HG03045 (cell line): ENCODE results near the gene FBXW4.
"Not testable (repeated sequence)": the region's sequence is repeated elsewhere in the genome, so short reads cannot be mapped to it uniquely, and the experiment has no call there.

ENCODE experiments used
- ATAC-seq: cut with Tn5 transposase; IDR thresholded peaks from one replicate; pipeline ENCODE4 v1.9.1; 2021; ENCODE audit warnings: mild to moderate bottlenecking, moderate library complexity; ENCODE audit not compliant: unreplicated experiment

Gene FBXW4

DNA sequence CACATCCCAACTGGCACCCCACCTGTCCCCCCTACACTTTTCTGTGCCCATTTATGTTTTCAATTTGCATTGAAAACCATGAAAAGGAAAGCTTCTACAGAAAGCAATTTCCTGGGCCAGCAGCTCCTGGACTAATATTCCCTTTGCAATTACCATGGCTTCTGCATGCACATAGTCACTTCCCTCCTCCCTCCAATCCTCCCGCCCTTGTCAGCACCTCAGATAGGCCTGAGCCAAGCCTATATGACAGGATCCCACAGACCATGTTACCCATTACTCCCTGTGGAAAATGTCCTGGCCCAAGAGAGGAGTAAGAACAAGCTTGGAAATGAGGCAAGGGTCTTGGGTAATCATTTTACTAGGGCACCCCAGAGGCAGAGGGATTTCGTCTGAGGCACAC is 38.1 kb downstream of the FBXW4 start:
- no peak for ATAC-seq

DNA sequence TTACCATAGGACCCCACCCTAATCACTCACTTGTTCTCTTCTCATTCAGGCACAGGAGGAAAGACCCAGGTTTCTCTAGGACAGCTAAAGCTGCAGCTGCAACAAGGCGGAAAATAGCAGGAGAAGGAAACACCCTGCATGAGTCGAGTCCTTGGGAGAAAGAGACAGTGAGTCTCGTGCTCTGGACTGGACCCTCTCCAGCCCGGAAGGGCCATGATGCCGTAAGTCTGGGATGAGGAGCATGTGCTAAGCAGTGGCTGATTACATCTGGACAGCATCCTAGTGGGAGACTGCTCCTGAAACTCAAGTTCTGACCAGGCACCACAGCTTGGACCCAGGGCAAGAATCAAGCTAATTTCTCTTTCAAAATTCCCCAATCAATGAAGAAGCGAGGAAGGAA is 39.4 kb downstream of the FBXW4 start:
- ATAC-seq, result no peak

DNA sequence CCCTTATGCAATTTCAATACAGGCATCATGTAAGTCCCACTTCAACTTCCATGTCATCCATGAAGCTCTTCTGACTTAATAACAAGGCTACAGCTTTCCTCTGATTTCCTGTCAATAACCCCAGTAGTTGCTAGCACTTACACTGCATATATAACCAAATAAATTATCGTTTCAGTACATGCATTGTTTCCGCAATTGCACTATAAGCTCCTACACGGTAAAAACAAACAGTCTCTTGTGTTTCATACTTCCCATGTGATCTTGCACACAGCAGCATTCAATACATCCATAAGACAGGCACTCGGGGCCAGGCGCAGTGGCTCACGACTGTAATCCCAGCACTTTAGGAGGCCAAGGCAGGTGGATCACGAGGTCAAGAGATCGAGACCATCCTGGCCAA is 41.4 kb downstream of the FBXW4 start:
- no peak for ATAC-seq

DNA sequence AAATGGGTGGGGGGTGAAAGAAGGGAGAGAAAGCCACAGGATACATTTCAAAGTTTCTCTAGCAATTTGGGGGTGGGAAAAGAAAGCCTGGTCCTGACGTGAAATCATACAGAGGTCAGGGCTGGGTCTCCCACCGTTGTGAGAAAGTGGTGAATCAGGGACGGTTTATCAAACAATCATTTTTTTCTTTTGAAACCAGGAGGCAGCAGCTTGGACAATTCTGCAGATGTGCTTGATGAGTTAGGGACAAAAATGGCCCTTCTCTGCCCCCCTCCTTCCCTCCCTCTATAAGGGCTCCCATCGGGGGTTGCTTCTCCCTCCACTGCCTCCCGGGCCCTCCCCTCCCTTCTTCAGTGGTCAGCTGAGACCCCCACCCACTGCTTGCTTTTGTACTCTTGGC is 43.6 kb downstream of the FBXW4 start:
- no peak for ATAC-seq

DNA sequence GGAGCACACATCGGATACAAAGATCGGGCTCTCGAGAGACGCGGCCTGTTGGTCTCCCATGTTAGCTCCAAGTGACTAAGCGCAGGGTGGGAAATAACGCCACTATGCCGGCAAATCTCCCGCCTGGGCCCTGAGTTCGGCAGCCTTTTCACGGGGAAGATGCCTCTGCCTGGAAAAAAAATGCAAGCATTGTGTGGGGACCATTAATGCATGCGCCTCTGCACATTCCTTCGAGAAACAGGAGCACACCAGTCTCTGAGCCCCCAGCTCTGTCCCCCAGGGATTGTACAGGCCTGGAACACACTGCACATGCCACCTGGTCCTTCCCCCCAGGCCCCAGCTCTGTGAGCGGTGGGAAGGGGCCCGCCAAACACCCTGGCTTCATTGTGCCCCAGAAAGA is 44.1 kb downstream of the FBXW4 start:
- ATAC-seq, result no peak

DNA sequence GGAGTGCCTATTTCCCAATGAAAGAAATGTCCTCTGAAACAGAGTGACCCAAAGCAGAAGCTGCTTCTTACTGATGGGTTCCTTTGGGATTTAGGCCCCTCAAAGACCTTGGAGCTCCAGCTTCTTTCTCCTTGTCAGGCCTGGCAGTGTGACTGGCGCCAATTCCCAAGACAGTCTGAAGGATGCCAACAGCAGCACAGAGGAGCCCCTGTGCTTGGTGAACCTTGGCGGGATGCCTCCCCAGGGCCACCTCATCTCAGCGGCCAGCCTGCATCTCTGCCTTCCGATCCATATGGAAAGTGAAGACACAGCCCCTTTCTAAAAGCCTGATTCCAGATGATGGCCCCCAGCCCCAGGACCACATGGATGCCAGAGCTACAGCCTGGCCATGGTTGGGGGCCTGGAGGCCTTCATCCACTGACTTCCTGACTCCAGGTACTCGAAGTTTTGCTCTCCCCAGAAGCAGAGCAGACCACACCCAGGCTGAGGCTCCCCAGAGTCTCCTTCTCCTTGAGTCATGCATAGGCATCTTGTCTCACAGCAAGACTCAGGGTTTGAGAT is 45.4 kb downstream of the FBXW4 start:
- no peak for ATAC-seq

DNA sequence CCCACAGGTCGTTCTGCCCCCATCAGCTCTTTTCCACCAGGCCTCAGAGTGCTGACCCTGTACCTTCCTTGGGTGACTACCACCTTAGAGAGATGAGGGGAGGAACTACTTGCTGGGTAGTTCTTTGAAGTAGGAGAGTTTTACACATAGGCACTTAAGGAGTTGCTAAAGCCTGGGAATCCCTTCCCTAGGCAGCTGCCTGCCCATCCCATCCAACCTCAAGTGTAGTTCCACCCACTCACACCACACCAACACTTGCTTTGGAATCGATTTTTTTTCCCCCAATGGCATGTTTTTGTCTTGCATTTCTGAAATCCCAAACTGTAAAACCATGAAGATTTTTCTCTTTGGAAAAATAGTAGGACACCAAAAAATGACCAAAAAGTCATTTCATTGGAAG is 47.7 kb downstream of the FBXW4 start:
- no peak for ATAC-seq

DNA sequence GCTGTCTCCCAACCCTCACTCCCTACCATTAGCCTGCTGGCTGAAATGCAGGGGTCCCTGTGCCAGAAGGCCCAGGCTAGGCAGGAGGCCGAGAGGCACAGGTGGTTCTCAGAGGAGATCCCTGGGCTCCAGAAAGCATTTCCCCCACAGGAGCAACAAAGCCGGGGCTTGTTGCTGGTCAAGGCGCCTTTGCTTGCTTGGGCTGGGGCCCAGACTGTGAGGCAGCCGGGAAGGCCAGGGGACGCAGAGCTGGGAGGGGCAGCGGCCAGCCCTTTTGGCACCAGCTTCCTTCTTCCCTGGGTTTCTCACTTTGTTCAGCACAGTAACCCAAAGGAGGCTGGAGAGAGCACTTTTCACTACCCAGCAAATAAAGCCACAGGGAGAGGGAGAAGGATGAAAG is 48.6 kb downstream of the FBXW4 start:
- no peak for ATAC-seq

DNA sequence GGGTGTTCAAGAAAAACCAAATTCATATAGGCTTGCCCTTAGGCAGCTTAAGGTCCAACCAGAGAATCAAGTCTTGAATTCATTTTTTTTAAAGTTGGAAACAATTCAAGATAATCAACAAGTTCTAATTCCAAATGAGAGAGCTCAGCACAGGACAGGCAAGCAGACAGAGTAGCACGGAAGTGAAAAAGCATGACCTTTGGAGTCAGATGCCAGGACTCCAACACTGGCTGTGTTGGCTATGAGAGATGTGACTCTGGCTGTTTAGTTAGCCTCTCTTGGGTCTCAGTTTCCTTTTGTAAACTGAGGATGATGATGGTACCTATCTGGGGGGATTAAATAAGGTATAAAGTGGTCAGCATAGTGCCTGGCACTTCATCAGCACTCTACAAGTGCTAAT is 49.3 kb downstream of the FBXW4 start:
- ATAC-seq, result no peak

DNA sequence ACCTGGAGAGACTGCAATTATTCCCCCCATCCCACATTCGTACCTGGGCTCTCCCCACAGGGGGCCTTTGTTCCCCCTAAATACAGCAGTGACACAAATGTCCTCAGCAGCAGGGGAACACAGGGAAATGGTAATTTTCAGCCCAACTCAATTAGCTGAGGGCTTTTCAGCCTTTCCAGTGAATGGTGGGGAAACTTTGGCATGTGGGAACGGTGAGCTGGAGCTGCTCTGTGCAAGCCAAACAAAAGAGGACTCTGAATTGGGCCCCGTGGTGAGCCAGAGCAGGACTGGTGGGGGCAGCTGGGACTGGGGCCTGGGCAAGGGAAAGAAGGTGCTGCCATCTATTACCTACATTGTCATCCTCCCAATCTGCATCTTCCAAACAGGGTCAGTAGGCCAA is 51.0 kb downstream of the FBXW4 start:
- ATAC-seq, result no peak

DNA sequence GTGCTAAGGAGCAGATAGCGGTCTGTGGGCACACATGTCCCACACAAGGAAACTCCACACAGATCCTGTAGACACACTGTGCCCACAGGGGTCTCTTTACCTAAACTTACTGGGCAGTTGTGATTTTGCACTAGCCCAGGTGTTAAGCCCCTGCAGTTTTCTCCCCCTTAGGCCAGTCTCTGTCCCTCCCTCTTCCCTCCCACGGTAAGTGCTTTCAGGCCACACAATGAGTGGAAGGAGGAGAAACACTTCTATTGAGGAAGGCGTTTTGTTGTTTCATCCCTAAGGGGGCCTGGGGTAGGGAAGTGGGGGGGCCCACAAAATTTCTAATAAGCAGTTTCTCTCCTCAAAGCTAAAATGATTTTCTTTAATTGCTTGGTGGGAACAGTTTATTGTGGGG is 51.4 kb downstream of the FBXW4 start:
- ATAC-seq, result no peak

DNA sequence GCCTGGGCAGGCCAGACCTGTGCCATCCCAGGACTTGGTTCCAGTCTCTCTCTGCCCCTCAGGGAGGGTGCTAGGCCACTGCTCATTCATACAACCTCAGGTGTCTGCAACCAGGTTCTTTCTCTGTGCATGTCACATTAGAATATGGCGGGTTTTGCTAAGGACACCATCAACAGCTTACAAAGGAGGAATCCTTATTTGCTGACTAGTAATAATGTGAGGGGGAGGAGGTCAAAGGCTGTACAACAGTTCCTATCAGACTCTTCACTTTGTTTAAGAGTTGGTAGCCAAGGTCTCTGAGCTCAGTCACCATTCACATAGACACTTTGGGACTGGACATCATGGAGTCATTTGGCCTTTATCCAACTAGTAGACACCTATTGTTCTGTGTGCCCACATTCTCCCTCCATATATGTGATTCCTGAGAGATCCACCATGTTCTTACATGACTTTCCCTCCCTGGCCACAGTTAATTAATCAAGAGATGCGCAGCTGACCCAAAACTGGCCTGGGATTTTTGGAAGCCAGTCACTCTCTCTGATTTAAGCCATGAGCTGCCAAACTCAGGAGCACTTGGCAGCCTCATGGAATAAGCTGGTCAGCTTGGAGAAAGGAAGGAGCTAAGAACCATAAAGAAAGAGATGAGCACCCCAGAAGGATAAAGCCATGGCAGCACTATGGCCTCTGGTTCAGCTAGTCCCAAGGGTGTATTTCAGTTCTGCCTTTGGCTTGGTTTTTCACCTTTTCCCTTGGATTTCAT is 55.6 kb downstream of the FBXW4 start:
- no peak for ATAC-seq

DNA sequence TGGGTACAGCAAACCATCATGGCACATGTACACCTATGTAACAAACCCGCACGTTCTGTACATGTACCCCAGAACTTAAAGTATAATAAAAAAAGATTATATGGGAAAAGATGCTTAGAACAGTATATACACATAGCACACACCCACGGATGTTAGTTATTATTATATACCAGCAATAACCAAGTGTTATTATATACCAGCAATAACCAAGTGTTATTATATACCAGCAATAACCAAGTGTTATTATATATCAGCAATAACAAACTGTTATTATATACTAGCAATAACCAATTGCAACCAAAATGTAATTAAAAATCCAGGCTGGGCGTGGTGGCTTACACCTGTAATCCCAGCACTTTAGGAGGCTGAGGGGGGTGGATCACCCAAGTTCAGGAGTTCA is 61.5 kb downstream of the FBXW4 start:
- ATAC-seq, result not testable (repeated sequence)

DNA sequence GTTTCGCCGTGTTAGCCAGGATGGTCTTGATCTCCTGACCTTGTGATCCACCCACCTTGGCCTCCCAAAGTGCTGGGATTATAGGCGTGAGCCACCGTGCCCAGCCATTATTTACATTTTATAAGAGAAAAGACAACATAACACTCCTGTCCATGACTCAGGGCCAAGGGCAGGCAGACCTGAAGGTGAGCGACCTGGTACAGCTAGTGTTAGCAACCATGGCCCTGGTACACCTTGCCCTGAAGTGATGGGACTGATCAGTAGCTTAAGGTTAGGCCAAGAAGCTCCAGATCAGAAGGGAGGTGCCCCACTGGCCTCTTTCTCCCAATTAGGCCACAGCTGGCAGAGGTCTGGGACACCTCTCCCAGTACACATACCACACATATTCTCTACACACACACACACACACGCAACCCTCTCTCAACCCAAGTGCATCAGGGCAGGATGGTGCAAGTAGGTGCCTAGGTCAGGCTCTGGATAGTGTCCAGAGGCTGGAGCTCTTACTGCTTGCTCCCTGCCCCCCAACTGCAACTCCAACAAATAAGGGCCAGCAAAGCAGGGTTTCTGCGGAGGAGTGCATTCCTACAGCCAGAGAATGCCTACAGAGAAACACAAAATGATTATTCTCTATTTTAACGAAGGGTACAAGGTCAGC is 63.0 kb downstream of the FBXW4 start:
- no peak for ATAC-seq

DNA sequence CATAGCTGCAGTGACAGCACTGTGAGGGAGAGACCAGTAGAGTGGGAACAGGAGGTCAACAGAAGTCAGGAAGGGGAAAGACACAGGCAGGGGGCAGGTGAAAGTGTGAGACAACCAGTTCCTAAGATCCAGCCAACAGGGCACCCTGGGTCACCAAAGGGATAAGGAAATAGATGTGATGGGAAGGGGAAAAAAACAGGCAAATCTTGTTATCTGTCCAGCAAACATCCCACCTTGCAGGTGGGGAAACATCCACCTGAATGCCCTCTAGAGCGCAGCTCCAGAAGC is 64.4 kb downstream of the FBXW4 start:
- no peak for ATAC-seq

DNA sequence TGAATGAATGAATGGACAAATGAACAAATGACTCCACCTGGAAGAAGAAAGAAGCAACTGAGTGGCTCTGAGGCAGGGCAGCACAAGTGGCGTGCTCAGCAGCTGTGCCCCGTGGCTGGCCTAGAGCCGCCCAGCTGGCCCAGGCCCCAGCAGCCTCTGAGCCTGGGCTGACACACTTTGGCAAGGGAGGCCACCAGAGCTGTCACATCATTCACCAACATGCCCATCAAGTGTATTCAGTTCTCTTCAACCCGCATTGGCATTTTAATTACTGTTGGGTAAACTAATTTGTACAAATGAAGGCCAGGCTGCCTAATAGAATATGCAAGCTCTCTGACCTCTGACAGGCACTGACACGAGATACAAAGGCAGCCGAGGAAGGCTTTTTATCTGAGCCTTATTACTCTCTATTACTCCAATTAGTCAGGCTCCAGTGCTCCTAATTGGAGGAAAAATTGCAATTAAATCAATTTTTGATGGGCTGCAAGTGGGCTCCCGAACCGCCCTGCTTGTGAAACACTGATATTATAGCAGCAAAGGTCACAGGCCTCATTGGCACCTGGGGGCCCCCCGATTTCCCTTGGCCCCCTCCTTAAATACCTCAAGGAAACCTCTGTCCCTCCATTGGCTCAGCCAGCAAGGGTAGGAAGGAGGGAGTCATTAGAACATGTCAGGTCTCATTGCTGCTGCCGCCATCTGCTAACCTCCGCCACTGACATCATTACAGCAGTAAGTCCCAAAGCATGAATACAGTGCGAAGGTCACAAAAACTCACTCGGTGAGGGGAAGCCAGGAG is 64.9 kb downstream of the FBXW4 start:
- no peak for ATAC-seq

DNA sequence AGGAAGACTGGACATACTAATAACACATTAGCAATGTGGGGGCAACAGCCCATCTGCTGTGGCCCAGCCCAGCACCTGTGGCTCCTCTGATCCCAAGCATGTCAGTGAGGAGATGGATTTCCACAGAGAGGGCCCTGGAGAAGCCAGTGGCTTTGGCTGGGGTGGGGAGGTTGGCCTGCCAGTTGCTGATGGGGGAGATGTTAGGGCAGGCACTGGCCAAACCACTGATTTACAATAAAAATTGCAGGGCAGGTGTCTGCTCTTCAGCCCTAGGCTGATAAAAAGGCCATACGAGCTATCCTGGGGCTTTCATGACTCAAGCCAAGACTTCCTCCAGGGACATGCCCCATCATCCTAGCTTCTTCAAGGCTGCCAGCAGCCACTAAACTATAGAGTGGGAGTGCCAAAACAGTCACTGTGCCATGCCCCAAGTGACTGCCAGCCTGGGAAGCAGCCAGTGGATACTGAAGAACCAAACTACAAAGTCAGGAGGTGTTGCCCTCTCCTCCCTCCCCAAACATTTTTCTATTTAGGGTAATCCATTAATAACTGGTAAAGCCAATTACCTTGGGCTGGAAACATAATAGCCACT is 69.1 kb downstream of the FBXW4 start:
- ATAC-seq, result no peak

DNA sequence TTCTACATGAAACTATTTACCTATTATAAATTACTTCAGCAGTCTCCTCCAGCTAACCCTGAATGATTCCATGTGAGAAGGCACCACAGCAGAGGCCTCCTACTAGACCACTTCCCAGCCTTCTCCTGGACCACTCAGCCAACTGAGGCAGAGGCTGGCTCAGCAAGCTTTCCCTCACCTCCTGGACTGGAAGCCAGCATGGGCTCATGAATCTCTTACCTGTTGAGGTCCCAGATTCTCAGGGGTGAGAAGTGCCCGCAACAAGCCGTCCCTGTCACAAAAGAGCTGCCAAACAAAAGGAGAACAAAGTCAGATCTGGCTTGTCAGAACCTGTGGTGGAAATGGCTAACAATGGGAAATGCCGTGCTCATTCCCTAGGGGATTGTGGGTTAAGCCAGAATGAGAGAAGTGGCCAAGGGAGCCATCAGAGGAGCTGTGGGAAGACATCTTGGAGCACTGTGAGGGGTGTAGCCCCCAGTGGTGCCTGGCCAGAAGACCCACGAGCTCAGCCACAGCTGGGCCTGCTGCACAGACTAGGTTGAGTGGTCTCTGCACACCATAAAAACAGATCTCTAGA is 70.4 kb downstream of the FBXW4 start:
- no peak for ATAC-seq

DNA sequence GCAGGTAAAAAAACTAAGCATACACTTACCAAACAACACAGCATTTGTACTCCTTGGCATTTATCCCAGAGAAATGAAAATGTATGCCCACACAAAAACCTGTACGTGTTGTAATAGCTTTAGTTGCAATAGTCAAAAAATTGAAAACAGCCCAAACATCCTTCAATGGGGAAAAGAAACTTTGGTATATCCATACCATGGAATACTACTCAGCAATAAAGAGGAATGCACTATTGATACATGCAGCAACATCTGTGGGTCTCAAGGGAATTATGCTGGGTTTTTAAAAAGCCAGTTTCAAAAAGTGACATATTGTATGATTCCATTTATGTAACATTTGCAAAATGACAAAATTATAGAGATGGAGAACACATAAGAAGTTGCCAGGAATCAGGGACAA is 71.4 kb downstream of the FBXW4 start:
- no peak for ATAC-seq

DNA sequence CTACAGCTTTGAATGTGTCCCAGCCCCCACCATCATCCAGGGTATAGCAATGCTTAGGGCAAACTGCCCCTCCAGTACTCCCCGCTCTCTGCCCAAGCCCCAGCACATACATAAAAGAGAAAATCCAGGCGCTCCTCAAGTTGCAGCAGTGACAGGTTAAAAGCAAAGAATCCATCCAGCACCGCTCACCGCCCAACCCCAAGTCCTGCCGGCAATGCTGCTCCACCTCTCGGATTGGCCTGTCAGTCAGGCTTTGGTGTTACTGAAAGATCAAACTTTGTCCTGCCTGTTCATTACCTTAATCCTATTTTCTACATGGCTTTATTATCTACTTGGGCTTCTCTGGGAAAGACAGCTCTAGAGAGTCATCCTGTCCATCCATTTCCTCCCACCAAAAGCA is 75.0 kb downstream of the FBXW4 start:
- no peak for ATAC-seq

DNA sequence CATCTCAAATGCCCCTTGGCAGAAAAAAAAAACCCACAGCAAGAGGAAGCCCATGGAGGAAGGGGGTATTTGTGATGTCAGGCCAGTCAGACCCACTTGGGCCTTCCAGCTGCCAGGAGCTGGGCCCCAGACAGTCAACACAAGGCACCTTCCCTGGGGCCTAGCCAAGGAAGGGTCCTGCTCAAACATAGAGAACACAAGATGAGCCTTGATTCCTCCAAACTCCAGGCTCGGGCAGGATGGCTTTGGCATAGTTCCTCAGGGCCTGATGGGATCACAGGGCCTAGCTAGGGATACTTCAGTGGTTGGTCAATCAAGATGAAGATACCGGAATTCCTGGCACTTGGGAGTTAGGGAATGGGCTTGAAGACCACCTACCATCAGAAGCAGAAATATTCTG is 76.1 kb downstream of the FBXW4 start:
- no peak for ATAC-seq
